Osteocyte (in vitro differentiated cells): ENCODE results near the gene METTL27. TPM values are rescaled to one million over a fixed set of nuclear protein-coding genes. Genes with fewer than 3 reads are reported as not detected.

Source experiments
- DNase-seq: peaks from one replicate; pipeline ENCODE4 v3.0.0; 2021; ENCODE audit warnings: mixed read lengths; ENCODE audit not compliant: unreplicated experiment; ENCODE audit errors: extremely low spot score
- H3K27ac Mint-ChIP-seq: one replicate; pipeline ENCODE4 v1.8.0; 2021; ENCODE audit warnings: mild to moderate bottlenecking, mixed read lengths; ENCODE audit not compliant: unreplicated experiment
- H3K27me3 Mint-ChIP-seq: one replicate; pipeline ENCODE4 v1.8.0; 2021; ENCODE audit warnings: mixed read lengths; ENCODE audit not compliant: unreplicated experiment
- H3K36me3 Mint-ChIP-seq: one replicate; pipeline ENCODE4 v1.8.0; 2021; ENCODE audit warnings: mixed read lengths; ENCODE audit not compliant: unreplicated experiment
- H3K4me1 Mint-ChIP-seq: one replicate; pipeline ENCODE4 v1.8.0; 2021; ENCODE audit warnings: mixed read lengths; ENCODE audit not compliant: unreplicated experiment
- H3K4me3 Mint-ChIP-seq: one replicate; pipeline ENCODE4 v1.8.0; 2021; ENCODE audit warnings: mild to moderate bottlenecking, moderate library complexity, mixed read lengths; ENCODE audit not compliant: unreplicated experiment
- H3K9me3 Mint-ChIP-seq: one replicate; pipeline ENCODE4 v1.8.0; 2021; ENCODE audit warnings: mixed read lengths; ENCODE audit not compliant: unreplicated experiment
- total RNA-seq: library from RNA; stranded (reverse); gene quantifications from 2 replicates; pipeline ENCODE4 v1.2.1, GENCODE V29; 2021
- TF ChIP-seq, protein P1 (sequence below): fragments of 200-600 bp; sonication (generic); IDR thresholded peaks from 2 replicates; pipeline ENCODE4 v1.5.0; 2021; ENCODE audit warnings: antibody characterized with exemption, mild to moderate bottlenecking, moderate library complexity

METTL27 gene
- total RNA-seq, 1 donor from 2014 or later, result 2.2 TPM

DNA sequence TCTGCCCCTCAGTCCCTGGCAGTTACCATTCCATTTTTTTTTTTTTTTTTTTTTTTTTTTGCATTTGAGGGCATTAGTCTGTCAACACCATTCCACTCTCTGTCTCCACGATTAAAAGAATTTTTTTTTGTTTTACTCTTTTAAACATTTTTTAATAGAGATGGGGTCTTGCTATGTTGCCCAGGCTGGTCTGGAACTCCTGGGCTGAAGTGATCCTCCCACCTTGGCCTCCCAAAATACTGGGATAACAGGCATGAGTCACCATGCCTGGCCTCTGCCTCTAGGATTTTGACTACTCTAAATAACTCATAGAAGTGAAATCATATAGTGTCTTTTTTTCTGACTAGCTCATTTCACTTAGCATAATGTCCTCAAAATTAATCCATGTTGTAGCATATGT lies 55.7 kb downstream of the METTL27 start:
- Mint-ChIP-seq H3K9me3 (no peaks in the 10 kb centered on the region), H3K27ac (no peak overlapping the region), H3K4me1 (no peaks in the 10 kb centered on the region), H3K36me3 (no peaks in the 10 kb centered on the region), H3K27me3 (peaks cover 6% of the 10 kb centered on the region), H3K4me3 (no peak overlapping the region)
- TF ChIP-seq, protein P1, sequence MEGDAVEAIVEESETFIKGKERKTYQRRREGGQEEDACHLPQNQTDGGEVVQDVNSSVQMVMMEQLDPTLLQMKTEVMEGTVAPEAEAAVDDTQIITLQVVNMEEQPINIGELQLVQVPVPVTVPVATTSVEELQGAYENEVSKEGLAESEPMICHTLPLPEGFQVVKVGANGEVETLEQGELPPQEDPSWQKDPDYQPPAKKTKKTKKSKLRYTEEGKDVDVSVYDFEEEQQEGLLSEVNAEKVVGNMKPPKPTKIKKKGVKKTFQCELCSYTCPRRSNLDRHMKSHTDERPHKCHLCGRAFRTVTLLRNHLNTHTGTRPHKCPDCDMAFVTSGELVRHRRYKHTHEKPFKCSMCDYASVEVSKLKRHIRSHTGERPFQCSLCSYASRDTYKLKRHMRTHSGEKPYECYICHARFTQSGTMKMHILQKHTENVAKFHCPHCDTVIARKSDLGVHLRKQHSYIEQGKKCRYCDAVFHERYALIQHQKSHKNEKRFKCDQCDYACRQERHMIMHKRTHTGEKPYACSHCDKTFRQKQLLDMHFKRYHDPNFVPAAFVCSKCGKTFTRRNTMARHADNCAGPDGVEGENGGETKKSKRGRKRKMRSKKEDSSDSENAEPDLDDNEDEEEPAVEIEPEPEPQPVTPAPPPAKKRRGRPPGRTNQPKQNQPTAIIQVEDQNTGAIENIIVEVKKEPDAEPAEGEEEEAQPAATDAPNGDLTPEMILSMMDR, result no peak
- DNase-seq, result no peak

Other genes starting within 250 kb of the METTL27 start
- 0.43 TPM in 1 of 2 replicates, not detected in the other for gene MLXIPL, start 218.0 kb downstream of the METTL27 start, total RNA-seq
- 5.0 and 6.2 TPM in 2 replicates for gene VPS37D, start 174.7 kb downstream of the METTL27 start, total RNA-seq
- gene DNAJC30, start 159.1 kb downstream of the METTL27 start, total RNA-seq, result 13.8 and 14.5 TPM in 2 replicates
- 47.2 and 56.7 TPM in 2 replicates for gene BUD23, start 158.9 kb downstream of the METTL27 start, total RNA-seq
- 21.7 and 24.0 TPM in 2 replicates for gene STX1A, start 122.8 kb downstream of the METTL27 start, total RNA-seq
- gene ABHD11, start 103.7 kb downstream of the METTL27 start, total RNA-seq, result 14.0 and 17.4 TPM in 2 replicates
- not detected in 2 replicates for gene CLDN3, start 72.2 kb downstream of the METTL27 start, total RNA-seq
- gene CLDN4, start 11.5 kb downstream of the METTL27 start, total RNA-seq, result 0.50 and 0.62 TPM in 2 replicates
- gene TMEM270, start 18.6 kb upstream of the METTL27 start, total RNA-seq, result not detected in 2 replicates
- 13.3 and 13.5 TPM in 2 replicates for gene ELN, start 185.7 kb upstream of the METTL27 start, total RNA-seq
- gene LIMK1, start 241.3 kb upstream of the METTL27 start, total RNA-seq, result 19.8 and 20.3 TPM in 2 replicates